Muscle of arm (tissue), 12 donors: ENCODE data around the gene CNBD2. TPM values are rescaled to one million over a fixed set of nuclear protein-coding genes. Genes with fewer than 3 reads are reported as not detected.
A peak's percentile ranks its signal among the peaks of the same experiment; 100 is the strongest.
"Not testable (repeated sequence)": the region's sequence is repeated elsewhere in the genome, so short reads cannot be mapped to it uniquely, and the experiment has no call there.

Experiments used
- DNase-seq: peaks from one replicate; pipeline ENCODE4 v3.0.0-alpha.2; 2013
- polyA plus RNA-seq, 12 donors: library from polyadenylated mRNA; unstranded; fragments of 120-200 nt; gene quantifications; one replicate each; pipeline ENCODE4 v1.2.1, GENCODE V29; 2013; ENCODE audit not compliant: insufficient read length in 12 of 12

CNBD2 gene
- polyA plus RNA-seq, 12 donors = 0.25 to 0.62 (median 0.39) TPM; not detected in 4

DNA sequence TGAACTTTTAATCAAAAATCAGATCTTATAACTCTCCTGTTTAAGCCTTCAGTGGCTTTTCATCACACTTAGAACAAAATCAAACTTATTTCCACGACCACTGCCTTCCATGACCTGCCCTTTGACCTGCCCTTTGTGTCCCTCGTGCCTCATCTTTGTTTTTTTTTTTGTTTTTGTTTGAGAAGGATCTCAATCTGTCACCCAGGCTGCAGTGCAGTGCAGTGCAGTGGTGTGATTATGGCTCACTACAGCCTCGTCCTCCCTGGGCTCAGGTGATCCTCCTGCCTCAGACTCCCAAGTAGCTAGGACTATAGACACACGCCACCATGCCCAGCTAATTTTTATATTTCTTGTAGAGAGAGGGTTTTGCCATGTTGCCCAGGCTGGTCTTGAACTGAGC is 86.8 kb downstream of the CNBD2 start:
- DNase-seq = no peak

DNA sequence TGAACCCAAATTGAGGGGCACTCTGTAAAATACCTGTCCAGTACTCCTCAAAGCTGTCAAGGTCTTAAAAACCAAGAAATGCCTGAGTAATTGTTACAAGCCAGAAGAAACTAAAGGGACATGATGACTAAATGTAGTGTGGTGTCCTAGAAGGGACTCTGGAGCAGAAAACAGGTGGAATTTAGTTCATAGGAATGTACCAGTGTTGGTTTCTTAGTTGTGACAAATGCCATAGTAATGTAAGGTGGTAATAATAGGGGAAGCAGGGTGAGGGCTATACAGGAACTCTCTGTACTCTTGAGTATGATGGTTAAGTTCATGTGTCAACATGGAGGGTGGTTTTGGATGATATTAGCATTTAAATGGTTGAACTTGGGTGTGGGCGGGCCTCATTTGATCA is 92.3 kb downstream of the CNBD2 start:
- no peak for DNase-seq

DNA sequence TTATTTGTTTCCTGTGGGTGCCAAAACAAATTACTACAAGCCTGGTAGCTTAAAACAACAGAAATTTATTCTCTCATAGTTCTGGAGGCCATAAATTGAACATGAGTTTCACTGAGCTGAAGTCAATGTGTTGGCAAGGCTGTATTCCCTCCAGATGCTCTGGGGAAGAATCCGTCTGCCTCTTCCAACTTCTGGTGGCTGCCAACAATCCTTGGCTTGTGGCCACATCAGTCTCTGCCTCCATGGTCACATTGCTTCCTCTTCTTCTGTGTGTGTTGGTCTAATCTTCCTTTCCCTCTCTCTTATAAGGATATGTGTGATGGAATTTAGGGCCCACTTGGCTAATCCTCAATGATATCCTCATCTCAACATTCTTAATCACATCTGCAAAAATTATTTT is 93.4 kb downstream of the CNBD2 start:
- DNase-seq = peak; percentile 53

DNA sequence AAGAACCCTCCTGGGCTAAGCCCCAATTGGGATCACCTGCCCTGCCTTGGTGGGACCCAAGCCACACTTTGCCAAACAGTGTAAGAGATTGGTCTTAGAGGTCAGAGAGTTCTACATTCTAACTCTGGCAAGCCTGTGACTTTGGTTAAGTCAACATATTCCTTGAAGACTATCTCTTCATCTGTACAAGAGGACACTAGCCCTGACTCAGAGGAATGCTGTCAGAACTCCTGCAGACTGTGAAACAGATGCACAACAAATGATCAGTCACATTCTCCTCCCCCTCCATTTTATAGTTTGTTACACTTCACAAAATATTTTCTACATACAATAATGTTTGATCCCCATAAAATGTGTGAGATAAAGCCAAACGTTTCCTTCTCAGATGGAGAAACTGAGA is 94.4 kb downstream of the CNBD2 start:
- no peak for DNase-seq

DNA sequence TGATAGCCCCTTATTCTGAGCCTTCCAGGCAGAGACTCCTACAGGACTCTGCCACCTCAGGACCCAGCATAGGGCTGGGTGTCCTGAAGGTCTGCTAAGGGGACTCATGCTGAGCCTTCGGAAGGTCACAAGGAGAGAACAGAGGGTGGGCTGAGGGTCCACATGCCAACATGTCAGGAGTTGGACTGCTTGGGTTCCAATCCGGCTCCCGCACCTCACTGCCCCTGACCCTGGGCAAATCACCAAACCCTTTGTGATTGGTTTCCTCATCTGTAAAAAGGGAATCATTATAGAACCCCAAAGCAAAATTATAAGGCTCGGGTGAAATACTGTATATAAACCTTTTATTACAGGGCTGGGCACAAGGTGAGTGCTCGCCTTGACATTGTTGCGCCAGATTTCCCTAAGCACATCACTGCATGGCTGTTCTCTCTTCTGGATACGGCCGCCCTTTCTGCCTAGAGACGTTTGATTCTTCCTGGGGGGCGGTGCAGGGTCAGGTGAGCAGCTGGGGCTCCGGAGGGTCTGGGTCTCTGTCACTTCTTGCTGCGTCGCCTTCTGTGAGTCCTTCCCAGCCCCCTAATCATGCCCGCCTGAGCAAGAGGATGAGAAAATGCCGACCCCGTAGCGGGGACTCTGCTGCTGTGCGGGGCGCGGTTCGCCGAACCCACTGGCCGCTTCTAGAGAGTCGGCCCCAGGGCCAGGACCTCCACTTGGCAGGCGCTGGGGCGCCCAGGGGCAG is 95.7 kb downstream of the CNBD2 start:
- no peak for DNase-seq

DNA sequence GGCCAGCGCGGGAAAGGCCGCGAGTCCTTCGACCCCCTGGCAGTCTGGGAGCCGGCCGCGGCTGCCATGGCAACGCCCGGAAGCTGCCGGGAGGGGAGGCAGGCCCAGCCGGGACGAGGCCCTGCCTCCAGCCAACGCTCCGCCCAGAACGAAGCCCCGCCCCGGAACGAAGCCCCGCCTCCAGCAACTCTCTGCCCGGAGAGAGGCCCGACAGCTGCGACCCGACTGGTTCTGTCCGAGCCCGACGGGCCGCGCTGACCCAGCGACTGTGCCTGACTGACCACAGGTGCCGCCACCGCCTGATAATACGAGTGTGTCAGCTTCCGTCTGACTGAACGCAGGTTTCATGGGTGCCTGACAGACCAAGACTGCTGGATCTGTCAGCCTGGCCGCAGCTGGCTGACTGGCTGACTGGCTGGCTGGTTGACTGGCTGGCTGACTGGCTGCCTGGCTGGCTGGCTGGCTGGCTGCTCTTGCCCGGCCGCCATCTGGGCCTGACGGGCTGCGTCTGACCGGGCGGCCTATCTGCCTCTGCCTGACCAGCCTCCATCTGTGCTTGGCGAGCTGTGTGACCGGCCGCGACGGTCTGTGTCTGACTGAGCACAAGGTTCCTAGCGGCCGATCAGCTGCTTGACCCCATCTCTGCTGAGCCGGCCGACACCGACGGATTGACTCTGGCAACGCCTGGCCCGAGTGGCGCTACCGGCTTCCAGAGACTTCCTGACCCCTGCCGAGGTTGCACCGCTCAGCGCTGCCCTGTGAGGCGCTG is 96.5 kb downstream of the CNBD2 start:
- peak; percentile 92 for DNase-seq

DNA sequence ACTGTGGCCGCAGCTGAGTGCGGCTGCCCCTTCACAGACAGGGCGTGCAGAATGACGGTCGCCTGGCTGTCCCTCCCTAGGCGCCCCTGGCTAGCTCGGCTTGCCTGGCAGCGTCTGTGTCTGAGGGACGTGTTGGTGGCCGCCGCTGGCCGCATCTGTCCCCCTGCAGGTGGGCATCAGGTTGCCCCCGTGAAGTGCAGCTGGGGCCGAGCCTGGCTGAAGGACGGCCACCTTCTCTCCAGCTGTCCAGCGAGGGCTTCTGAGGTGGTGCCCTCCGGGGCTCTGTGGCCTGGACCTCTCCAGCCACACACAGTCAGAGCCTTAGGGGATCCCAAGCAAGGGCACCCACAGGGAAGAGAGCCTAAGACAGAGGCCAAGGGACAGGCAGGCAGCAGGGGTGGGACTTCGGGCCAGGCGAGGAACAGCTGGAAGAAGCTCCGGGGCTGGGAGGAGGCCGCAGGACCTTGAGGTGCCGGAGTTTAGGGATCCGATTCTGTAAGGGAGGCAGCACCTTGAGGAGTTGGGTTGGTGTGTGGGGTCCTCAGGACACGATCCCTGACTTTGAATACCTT is 97.1 kb downstream of the CNBD2 start:
- DNase-seq = no peak

DNA sequence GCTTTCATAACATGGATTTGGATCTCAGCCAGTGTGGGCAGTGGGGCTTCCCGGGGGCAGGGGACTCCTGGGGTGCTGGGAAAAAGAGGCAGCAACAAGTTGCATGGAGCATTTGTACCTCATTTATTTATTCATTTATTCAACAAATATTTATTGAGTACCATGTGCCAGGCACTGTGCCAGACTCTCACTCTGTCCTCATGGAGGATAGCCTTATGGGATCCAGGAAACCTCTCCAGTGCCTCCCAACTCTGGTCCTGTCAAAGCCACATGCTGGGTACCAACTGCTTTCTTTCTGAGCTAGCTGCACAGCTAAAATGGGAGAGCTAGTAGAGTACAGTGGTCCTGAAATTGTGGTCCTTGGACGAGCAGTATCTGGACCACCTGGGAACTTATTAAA is 98.4 kb downstream of the CNBD2 start:
- no peak for DNase-seq

DNA sequence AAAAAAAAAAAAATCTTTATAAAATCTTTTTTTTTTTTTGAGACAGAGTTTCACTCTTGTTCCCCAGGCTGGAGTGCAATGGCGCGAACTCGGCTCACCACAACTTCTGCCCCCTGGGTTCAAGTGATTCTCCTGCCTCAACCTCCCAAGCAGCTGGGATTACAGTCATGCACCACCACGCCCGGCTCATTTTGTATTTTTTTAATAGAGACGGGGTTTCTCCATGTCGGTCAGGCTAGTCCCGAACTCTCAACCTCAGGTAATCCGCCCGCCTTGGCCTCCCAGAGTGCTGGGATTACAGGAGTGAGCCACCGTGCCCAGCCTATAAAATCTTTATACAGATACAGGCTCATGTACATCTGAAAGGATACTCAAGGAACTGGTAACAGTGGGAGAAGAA is 100.1 kb downstream of the CNBD2 start:
- not testable (repeated sequence) for DNase-seq

DNA sequence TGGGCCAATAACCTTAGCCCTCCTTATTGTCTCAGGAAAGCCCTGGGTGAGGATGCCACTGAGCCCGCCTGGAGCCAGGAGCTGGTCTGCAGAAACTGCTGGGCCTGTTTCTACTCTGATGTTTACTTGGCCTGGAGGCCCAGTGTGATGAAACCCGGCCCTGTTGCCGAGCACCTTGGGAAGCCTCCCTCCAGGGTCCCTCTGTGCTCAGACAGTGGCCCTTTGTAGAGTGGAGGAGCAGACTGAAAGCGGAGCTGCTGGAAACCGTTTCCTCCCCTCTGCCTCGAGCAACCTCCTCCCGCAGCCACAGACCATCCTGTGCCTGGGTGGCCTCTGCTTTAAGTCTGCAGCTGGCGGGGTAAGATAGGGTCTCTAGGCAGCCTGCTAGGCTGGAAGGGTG is 102.1 kb downstream of the CNBD2 start:
- no peak for DNase-seq

DNA sequence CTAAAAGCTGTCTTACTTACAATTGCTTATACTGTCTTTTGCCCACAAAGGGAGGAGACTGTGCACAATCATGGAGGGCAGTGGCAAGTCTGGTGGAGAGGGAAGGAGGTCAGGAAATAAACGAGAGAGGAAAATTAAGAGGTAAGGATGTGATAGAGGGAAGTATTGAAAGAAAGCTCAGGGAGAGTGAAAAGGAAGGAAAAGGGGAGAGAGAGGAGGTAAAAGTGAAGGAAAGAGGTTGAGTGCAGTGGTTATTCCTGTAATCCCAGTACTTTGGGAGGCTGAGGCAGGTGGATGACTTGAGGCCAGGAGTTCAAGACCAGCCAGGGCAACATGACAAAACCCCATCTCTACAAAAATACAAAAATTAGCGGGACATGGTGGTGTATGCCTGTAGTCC is 103.5 kb downstream of the CNBD2 start:
- DNase-seq = no peak

DNA sequence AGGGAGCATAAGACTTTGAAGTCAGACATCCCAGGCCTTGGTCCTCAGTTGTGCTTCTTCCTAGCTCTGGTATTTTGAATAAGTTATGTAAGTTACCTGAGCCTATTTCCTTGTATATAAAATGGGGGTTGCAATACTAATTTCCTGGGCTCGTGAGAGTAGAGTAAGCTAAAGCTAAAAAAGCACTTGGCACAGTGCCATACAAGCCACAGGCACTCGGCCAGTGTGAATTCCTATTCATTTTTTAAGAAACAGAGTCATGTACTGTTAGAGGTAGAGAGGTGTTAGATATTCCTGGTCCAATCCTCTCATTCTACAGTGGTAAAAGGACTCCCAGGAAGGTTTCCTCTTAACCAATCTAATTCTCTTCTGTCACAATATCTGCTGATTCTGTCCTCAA is 106.6 kb downstream of the CNBD2 start:
- DNase-seq = no peak

DNA sequence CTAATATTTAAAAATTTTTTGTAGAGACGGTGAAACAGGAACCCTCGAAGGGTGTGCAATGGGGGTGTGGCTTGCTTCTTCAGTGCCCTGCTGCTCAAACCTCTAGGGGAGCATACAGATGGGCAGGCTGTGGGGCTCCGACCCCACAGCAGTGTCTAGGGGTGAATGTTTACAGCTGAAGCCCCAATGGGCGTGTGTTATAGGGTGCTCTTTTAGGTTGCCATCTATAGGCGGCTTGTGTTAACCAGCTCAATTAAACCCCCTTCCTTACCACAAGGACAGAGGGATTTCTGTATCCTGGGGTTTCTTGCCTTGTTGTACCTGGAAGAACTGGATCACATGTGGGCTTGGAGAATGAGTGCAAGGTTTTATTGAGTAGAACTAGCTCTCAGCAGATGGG is 109.4 kb downstream of the CNBD2 start:
- DNase-seq = not testable (repeated sequence)

DNA sequence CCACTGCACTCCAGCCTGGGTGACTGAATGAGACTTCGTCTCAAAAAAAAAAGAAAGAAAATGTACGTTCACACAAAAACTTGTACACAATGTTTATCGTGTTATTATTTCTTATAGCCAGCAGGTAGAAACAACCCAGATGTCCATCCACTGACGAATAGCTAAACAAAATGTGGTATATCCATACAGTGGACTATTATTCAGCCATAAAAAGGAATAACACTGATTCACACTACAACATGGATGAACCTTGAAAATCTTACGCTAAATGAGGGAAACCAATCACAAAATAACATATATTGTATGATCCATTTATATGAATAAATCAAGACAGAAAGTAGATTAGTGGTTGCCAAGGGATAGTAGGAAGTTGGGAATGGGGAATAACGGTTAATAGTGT is 111.1 kb downstream of the CNBD2 start:
- no peak for DNase-seq

DNA sequence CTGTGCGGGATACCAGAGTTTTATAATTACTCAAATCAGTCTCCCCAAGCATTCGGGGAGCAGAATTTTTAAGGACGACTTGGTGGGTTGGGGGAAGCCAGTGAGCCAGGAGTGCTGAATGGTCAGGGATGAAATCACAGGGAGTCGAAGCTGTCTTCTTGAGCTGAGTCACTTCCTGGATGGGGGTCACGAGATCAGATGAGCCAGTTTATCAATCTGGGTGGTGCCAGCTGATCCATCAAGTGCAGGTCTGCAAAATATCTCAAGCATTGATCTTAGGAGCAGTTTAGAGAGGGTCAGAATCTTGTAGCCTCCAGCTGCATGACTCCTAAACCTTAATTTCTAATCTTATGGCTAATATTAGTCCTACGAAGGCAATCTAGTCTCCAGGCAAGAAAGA is 111.6 kb downstream of the CNBD2 start:
- DNase-seq = not testable (repeated sequence)

Other genes with a start within 250 kb of the CNBD2 start
- gene RBM39, start 226.3 kb upstream of the CNBD2 start, polyA plus RNA-seq = 100 to 1,000 TPM in 11 of 12 donors, not detected in 1; 221 to 557 (median 292) TPM
- gene PHF20, start 196.6 kb upstream of the CNBD2 start, polyA plus RNA-seq = 10 to 100 TPM in 11 of 12 donors, not detected in 1; 26.6 to 37.0 (median 33.5) TPM
- gene SCAND1, start 14.1 kb upstream of the CNBD2 start, polyA plus RNA-seq = 10 to 100 TPM in 11 of 12 donors, not detected in 1; 13.1 to 35.1 (median 16.5) TPM
- 10 to 100 TPM in 11 of 12 donors, not detected in 1; 20.0 to 42.1 (median 23.3) TPM for gene EPB41L1, start 186.2 kb downstream of the CNBD2 start, polyA plus RNA-seq